DMS114 treated with DMSO at 0.1 percent for 48 hours (cell line): ENCODE results near the gene AP2A1.
A peak's percentile ranks its signal among the peaks of the same experiment; 100 is the strongest.
"Not testable (repeated sequence)": the region's sequence is repeated elsewhere in the genome, so short reads cannot be mapped to it uniquely, and the experiment has no call there.

Experiments
- DNase-seq: peaks from one replicate; lab custom pipeline; 2025; ENCODE audit not compliant: unreplicated experiment; lab: John Stamatoyannopoulos, UW

AP2A1 gene

GRCh38 chr19:49766930-49767299, at the start of gene AP2A1:
Gene AP2A1, plus strand, starts transcription at chr19:49767001. Its CDS starts 133 bp downstream, at chr19:49767134.
- DNase-seq, result no peak

GRCh38 chr19:49718511-49718910, 48.3 kb upstream of the AP2A1 start:
- no peak for DNase-seq

- DNase-seq, result no peak
These were observed 47.8 kb upstream of the AP2A1 start for GRCh38 chr19:49718991-49719390.

- DNase-seq, result not testable (repeated sequence)
These were observed 47.4 kb upstream of the AP2A1 start for GRCh38 chr19:49719420-49719819.

GRCh38 chr19:49727217-49728030, 39.4 kb upstream of the AP2A1 start:
- no peak for DNase-seq

DNA sequence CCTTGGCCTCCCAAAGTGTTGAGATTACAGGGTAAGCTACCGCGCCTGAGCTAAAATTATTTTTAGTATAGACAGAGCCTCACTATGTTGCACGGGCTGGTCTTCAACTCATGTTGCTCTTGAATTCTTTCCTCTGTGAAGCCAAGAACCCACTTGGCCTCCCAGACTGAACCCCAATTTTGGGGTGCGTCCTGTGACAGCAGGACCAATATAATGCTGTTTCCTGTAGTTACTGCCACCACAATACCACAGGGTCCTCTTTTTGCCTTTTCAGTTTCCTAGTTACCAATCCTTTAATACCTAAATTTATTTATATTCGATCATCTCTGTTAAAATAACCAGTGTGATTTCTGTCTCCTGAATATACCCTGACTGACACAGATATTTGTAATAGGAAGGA, 36.6 kb upstream of the AP2A1 start:
- no peak for DNase-seq

- no peak for DNase-seq
These were observed 28.5 kb upstream of the AP2A1 start for GRCh38 chr19:49738268-49738667.

DNA sequence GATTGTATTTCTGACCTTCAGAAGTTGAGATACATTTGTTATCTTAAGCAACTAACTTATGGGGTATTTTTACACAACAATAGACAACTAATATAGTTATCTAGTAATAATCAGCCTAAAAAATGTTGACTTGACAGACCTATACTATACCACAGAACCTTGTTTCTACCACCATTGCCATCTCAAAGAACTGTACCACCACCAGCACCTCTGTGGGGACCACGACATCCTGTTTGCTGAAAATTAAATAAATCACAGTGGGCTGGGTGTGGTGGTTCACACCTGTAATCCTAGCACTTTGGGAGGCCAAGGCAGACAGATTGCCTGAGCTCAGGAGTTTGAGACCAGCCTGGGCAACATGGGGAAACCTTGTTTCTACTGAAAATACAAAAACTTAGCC, 27.7 kb upstream of the AP2A1 start:
- DNase-seq, result no peak

- no peak for DNase-seq
These were observed 26.9 kb upstream of the AP2A1 start for GRCh38 chr19:49739933-49740332.

- no peak for DNase-seq
These were observed 25.5 kb upstream of the AP2A1 start for GRCh38 chr19:49741210-49741844.

DNA sequence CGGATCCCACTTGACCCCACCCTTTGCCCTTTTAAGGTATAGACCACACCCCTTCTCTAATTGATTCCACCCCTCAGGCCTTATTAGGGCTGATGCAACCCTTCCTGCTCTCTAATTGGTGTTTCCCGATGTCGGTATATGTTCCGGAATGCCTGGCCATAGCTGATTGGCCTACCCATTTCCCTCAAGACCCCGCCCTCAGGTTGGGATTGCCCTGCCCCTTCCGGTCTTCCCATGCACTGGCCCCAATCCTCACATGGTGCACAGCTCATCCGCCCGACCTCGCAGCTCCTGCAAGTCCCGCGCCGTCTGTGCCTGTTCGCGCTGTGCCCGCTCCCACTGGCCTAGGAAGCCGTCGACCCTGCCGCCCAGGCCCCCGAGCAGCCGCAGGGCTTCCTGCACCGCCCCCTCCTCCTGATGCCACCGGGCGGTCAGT, 21.8 kb upstream of the AP2A1 start:
- DNase-seq, result no peak

DNA sequence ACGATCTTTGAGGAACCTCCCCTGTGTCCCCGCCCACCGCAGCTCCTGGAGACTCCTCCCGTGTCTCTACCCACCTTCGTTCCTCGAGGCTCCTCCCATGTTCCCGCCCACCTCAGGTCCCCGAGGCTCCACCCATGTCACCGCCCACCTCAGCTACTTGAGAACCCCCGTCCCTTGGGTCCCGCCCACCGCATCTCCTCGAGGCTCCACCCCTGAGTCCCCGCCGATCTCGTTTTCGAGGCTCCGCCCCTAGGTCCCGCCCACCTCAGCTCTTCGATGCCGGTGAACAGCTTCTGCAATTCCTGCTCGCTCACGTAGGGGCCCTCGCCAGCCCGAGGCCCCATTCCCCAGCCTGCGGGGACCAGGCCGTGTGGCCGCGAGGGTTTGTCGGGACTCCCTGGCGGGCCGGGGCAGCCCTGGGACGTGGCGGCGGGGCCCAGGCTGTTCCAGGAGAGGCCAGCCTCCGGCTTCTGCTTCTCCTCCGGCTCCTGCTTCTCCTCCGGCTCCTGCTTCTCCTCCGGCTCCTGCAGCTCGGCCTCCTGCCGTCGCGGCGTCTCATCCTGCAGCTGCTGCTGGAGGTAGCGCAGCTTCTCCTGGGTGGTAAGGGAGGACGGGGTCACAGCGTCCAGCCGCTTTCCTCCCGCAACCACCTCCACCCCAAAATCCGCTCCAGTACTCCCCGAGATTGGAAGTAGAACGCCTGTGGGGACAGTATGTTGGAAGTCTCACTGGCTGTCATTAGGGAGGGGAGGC, 20.4 kb upstream of the AP2A1 start:
- peak; percentile 68 for DNase-seq

DNA sequence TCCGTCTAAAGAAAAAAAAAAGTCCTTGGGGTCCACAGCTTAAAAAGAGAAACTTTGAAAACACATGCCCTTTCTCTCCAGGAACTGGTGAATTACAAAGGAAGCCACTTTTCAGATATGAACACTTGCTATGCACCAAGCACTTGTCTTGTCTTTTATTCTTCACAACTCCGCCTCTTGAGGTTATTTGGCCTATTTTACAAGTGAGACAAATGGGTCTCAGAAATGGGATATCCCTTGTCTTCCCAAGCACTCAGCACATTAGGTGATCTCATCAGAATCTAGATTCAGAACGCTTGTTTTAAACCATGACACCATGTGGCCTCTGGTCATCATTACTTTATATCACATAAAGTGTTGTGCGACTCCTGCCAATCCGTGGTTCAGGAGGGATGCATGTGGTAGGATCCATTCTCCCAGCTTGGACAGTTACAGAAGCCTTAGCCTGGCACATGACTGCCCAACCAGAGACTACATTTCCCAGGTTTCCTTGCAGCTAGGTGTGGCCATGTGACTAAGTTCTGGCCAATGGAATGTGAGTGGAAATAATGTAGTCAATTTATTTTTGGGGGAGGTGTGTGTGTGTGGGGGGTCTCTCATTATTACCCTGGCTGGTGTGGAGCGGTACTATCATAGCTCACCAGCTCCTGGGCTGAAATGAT, 17.6 kb upstream of the AP2A1 start:
- no peak for DNase-seq

GRCh38 chr19:49749771-49750170, 17.0 kb upstream of the AP2A1 start:
- DNase-seq, result no peak

GRCh38 chr19:49752701-49753100, 14.1 kb upstream of the AP2A1 start:
- no peak for DNase-seq

DNA sequence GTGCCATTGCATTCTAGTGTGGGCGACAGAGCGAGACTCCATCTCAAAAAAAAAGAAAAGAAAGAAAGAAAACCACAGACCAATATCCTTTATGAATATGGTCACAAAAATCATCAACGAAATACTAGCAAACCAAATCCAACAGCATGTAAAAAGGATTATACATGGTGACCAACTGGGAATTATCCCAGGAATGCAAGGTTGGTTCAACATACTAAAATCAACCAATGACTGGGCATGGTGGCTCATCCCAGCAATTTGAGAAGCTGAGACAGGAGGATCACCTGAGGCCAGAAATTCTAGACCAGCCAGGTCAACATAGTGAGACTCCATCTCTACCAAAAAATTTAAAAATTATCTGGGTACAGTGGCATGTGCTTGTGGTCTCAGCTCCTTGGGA, 10.8 kb upstream of the AP2A1 start:
- DNase-seq, result no peak

GRCh38 chr19:49758292-49758691, 8.5 kb upstream of the AP2A1 start:
- DNase-seq, result no peak

- DNase-seq, result no peak
These were observed 5.6 kb upstream of the AP2A1 start for GRCh38 chr19:49761249-49761624.

GRCh38 chr19:49761625-49762311, 5.0 kb upstream of the AP2A1 start:
- no peak for DNase-seq

GRCh38 chr19:49763230-49763629, 3.6 kb upstream of the AP2A1 start, which contains the start of gene TSKS:
Gene TSKS, minus strand, starts transcription at chr19:49763306. Its CDS starts 59 bp downstream, at chr19:49763247.
- DNase-seq, result no peak

- DNase-seq, result no peak
These were observed 2.5 kb upstream of the AP2A1 start for GRCh38 chr19:49764341-49764740.
